Ramos (cell line): Measurements from ENCODE around the gene PYGL.
"Not testable (repeated sequence)": the region's sequence is repeated elsewhere in the genome, so short reads cannot be mapped to it uniquely, and the experiment has no call there.

Source experiments
- in situ Hi-C: fragments of 300-500 bp; cut with MboI; formaldehyde crosslinking; loops from one replicate; pipeline ENCODE4 v1.14.3; 2022; ENCODE audit warnings: low sequenced_read_pairs; ENCODE audit not compliant: unreplicated experiment

PYGL gene

DNA sequence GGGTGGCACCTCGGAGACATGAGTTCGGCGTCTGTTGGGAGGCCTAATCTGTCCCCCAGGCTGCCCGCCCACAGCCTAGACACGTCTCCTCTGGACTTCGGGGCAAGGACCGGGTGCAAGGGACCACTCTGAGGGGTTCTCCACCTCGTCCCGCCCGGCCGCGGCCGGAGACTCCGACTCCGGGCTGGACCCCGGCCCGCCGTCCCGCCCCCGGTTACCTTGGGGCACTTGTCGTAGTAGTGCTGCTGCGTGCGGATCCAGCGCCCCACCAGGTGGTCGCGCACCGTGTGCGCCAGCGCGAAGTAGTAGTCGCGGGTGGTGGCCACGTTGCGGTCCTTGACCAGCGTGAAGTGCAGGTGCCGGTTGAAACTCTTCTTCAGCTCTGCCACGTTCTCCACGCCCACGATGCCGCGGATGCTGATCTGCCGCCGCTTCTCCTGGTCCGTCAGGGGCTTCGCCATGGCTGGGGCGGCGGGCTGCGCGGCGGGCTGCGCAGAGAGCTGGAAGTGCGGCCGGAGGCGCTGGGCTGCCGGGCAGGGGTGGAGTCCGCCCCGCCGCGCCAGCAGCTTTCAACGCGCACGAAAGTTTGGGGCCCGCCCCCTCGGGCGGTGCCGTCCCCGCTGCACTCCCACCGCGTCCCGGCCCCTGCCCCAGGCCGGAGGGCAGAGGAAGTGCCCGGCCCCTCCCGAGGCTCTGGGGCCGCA is at the start of gene PYGL:
Gene PYGL (minus strand): TSS at position 541 of the 704 bp plus-strand sequence. CDS start 80 bp downstream, at position 461.
- in situ Hi-C loops = no loop called here

DNA sequence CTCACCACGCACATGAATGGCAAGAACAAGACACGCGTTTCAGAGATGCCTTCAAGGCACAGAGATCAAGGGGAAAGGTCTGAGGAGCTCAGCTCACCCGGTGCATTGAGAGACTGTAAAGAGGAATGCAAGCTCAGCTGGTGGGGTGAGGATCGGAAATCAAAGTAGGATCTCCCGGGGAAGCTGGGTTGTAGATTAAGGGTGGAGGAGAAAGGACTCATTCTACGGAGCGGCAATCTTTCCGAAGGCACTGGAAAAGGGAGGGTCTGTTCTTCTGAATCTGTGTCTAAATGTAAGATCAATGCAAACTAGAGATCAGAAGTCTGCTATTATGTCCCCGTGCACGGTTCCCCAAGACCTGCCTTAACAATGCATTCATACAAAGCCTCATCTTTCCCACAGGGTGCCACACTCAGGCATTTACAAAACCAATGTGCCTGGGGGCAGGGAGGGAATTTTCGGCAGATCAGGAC is 41.6 kb upstream of the PYGL start:
- in situ Hi-C loops = no loop called here

GRCh38 chr14:50985124-50985858 is 41.0 kb upstream of the PYGL start:
- in situ Hi-C loops = no loop called here

- in situ Hi-C loops = no loop called here
These were observed 39.9 kb upstream of the PYGL start for GRCh38 chr14:50984036-50984710.

- in situ Hi-C loops = no loop called here
These were observed 35.9 kb upstream of the PYGL start for GRCh38 chr14:50979941-50980850.

DNA sequence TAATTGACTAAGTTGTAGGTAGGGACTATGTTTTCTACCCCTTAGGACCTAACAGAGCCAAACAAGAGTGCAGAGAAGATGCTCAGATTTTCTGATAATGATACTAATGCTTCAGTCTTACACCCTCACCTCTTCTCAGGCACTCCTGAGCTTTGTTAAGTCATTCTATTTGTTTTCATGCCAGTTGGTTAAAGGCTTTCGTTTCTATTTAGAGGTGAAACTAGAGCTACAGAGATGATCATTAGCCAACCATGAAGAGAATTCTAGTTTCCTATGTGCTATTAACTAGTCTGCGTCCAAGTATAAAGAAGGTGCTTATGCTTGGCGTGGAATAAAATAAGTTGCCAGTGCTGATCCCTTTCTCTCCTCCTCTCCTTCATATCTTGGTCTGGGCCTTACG is 34.6 kb upstream of the PYGL start:
- in situ Hi-C loops = no loop called here

- in situ Hi-C loops = no loop called here
These were observed 34.2 kb upstream of the PYGL start for GRCh38 chr14:50978529-50978871.

DNA sequence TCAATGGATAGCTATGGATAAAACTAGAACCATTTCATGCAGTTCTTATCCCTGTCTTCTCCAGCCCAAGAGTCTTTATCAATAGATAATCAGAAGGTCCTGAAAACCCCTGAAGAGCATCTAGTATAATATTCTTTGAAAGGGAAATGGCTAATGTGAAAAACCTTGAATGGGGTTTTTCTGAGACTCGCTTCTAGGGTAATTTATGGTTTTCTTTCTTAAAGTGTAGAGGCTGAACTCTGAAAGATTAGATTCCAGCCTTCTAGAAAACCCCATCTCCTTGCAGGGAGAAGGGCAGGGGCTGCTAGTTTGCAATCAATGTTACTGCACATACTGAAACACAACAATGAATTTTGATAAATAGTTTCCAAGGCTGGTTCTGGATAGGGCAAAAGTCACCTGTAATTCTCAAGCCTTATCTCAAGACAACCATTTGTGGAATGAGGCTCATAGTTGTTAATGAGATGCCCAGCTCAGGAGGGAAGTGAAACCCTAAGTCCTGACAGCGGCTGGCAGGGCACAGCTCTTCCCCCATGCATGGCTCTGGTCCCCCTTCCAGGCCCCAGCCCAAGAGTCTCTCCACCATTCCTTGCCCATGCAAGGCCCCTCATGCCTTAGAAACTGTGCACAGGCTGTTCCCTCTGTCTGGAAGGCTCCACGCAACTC is 33.7 kb upstream of the PYGL start:
- in situ Hi-C loops = no loop called here

- in situ Hi-C loops = no loop called here
These were observed 29.8 kb upstream of the PYGL start for GRCh38 chr14:50974118-50974517.

DNA sequence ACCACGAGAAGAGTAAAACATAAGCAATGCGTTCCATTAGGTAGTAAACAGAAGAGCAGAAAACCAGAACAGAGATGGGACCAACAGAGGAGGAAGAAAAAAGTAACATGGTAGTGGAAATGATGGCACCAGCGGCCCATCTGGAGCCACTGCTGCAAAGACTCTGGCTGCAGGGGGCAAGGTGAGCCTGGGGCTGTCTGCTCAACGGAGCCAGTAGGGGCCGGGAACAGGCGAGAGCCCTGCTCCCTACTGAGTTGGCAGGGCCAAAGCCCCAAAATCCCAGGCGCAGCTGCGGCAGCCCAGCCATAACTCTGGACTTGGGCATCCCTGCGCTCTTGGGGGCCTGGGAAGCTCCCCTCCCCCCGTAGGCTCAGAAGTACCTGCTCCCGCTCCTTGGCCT is 28.5 kb upstream of the PYGL start:
- in situ Hi-C loops = no loop called here

DNA sequence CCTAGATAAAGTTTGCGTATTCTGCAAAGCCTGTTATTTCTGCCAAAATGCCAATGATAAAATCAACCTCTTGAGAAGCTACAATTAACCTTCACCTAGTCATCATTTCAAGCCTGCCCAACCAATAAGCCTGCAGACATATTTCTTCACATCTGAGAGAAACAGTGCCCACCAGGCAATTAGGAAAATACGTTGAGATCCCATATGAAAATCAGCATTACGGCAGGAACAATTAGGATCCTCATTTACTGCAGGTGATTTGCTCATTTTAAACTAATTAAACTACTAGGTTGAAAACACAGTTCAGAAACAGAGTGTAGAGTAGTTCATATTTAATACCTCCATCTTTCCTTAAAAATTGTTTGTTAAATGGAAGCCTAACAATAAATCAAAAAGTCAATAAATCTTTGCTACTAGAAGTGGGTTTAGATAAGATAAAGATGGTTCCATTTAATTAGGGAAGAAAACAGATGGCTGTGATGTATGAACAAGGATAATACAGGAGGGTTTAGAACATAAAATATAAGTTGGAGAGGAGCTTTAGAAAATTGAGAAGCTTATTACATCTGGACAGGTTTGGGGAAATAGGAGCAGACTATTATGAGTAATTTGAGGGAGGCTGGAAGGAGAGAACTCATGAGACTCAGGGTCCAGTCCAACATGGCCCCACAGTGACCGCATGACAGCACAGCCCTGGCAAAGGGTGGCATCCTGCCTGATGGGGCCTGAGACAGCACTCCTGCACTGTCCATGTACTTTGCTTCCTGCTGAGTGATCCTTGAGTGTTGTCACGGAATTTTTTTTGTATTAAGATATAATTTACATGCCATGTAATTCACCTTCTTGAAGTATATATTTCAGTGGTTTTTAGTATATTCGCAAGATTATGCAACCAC is 26.9 kb upstream of the PYGL start:
- in situ Hi-C loops = no loop called here

DNA sequence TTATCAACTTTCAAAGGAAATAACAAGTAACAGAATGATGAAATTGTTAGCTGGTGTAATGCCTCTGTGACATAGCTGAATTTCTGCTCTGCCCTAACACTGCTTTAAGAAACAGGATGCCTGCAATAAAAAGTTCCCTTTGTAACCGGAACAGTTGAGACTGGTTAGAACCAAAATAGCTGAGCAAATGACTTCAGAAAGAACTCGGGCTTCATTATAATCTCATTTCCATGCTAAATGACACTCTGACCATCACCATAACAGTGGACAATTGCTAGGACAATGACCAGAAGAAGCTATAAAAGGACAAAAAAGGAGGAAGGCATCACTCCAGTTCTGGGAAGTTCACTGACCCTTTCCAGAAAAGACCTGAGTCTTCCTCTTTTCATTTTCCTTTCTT is 23.5 kb upstream of the PYGL start:
- in situ Hi-C loops = no loop called here

DNA sequence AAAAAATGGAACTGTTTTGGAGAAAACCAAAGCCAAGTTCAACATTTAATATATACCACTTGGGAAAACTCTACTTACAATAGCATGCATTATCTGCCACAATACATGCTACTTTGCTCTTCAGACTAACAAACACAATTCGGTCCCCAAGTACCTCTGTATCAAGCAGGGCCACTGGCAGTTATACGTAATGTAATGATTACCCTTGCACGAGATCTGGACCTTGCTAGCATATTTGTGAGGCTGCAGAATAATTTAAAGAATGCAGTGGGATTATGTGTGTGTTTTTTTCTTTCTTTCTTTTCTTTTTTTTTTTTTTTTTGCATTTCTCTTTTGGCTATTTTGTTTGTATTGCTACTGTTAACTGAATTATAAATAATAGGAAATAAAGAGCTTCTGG is 22.8 kb upstream of the PYGL start:
- in situ Hi-C loops = no loop called here

DNA sequence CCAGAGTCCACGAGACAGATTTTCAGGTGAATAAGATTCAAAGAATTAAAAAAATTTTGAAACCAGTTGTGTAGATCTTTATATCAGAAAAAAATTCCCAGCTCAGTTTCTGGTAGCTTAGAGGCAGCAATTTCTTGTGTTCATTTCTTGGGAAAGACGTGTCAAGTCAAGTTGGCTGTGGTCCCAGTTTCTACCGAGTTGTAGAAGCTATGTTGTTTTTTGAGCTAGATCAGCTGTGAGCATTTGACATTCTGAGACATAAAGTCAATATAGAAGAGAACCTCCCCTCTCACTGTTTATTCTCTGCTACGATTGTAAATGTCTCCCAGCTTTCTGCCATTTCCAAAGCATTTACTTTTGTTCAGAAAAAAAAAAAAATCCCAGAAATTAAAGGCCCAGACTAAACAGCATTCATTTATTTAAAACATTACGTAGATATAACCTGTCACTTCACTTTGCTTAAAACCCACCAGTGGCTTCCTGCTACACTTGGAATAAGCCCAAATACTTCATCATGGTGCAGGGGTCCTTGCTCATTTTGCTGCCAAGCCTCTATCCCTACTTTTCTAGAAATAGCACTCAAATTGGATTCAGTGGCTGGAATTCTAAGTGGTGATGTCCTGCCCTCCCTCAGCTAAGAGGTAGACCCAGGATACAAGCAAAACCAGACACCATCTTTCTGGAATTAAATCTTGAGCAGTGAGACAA is 20.6 kb upstream of the PYGL start:
- in situ Hi-C loops = no loop called here

- in situ Hi-C loops = no loop called here
These were observed 19.6 kb upstream of the PYGL start for GRCh38 chr14:50963919-50964318.

DNA sequence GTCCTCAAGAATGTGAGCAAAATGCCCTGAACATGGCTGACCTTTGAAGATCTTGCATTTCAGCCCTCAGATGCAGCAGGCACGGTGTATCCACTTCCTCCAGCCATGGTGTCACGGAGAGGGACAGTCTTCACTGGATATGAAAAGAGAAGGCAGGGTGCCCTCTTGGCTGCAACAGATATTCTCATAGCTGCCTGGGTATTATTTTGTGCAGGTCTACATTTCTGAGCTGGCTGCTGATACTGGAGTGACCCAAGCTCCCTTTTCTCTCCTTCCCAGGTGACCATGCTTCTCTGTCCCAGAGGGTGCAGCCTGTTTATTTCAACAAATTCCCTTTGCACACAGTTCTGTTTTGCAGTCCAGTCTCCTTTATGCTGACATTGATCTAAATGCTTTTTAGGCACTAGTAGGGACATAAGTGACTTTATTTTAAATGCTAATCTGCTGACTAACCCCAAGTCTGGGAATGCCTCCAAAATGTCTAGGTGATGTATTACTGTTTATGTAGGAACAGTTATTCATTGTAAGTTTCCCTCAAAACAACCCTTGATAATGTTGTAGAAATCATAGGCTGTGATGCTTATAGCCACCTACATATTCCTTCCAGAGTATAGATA is 17.4 kb upstream of the PYGL start:
- in situ Hi-C loops = no loop called here

- in situ Hi-C loops = no loop called here
These were observed 13.0 kb upstream of the PYGL start for GRCh38 chr14:50957296-50957695.

DNA sequence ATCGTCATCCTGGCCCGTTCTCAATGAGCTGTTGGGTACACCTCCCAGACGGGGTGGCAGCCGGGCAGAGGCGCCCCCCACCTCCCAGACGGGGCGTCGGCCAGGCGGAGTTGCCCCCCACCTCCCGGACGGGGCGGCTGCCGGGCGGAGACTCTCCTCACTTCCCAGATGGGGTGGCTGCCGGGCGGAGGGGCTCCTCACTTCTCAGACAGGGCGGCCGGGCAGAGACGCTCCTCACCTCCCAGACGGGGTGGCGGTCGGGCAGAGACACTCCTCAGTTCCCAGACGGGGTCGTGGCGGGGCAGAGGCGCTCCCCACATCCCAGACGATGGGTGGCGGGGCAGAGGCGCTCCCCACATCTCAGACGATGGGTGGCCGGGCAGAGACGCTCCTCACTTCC is 12.1 kb upstream of the PYGL start:
- in situ Hi-C loops = not testable (repeated sequence)
